GM21515 (cell line): ENCODE measurements around the gene EML2.
"Not testable (repeated sequence)": the region's sequence is repeated elsewhere in the genome, so short reads cannot be mapped to it uniquely, and the experiment has no call there.

Experiments
- ATAC-seq: cut with Tn5 transposase; IDR thresholded peaks from one replicate; pipeline ENCODE4 v1.9.1; 2021; ENCODE audit not compliant: unreplicated experiment

EML2 gene

DNA sequence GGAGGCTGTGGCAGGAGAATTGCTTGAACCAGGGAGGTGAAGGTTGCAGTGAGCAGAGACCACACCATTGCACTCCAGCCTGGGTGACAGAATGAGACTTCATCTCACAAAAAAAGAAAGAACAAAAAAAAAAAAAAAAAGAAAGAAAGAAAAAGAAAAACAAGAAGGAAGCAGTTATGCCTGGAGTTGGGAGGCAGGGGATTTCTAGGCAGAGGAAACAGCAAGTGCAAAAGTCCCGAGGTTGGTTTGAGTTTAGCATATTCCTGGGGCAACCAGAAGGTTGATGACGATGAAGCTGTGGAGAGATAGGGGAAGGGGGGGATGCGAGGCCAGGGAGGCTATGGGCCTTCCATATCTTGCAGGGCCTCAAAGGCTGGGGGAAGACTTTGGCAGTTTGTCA is 11.5 kb upstream of the EML2 start:
- ATAC-seq: no peak

- no peak for ATAC-seq
These were observed 7.1 kb upstream of the EML2 start for GRCh38 chr19:45646345-45646698.

DNA sequence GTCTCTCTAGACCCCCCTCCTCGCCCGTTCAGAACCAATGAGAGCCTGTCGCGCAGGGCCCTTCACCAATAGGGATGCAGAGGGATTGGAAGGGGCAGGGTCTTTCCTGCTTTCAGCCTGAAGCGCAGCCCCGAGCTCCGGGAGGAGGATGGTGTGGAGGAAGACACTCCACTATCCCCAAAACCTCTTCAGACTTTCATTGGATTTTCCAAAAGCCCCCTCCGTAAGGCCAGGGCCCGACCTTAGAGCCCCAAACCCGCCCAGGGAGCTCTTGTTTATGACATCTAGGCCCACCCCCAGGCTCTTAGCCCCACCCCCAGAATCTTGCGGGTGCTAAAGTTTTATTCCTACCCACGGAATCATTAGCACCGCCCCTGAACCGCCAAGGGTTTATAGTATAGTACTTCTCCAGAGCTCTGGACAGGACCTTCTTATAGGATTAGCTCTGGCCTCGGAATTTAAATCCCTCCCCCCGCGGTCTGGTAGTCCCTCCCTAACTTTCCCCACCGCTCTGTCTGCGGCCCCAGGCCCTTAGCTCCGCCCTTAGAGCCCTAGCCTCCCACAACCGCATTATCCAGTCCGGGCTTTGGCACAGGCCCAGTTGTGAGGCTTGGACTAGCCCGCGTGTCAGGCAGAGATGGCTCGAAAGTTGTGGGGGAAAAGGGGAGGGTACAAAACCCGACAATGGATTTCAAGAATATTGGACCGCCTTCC is 6.6 kb upstream of the EML2 start:
- peak; percentile 32 for ATAC-seq

DNA sequence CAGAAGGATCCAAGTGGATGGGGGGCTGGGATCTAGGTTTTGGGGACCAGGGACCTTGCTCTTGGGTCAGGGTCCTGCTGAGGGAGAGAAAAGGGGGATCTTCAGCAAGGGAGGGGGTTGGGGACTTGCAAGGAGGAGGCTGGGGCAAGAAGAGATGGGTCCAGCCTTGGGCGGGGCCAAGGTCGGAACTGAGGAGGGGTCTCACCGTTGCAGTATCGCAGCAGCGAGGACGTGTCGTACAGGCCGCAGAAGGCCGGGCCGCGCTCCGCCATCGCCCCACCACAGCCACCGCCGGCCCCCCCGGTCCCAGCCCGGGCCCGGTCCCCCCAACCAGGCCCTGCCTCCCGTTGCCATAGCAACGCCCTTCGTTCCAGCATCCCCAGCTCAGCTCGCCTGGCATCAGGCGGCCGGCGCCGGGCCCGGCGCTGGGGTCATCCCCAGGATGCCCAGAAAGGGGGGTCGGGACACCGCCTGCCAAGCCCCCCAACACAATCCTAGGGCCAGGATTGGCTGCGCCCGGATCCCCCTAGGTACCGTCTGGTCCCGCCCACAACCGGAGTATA is 6.0 kb upstream of the EML2 start:
- ATAC-seq: no peak

DNA sequence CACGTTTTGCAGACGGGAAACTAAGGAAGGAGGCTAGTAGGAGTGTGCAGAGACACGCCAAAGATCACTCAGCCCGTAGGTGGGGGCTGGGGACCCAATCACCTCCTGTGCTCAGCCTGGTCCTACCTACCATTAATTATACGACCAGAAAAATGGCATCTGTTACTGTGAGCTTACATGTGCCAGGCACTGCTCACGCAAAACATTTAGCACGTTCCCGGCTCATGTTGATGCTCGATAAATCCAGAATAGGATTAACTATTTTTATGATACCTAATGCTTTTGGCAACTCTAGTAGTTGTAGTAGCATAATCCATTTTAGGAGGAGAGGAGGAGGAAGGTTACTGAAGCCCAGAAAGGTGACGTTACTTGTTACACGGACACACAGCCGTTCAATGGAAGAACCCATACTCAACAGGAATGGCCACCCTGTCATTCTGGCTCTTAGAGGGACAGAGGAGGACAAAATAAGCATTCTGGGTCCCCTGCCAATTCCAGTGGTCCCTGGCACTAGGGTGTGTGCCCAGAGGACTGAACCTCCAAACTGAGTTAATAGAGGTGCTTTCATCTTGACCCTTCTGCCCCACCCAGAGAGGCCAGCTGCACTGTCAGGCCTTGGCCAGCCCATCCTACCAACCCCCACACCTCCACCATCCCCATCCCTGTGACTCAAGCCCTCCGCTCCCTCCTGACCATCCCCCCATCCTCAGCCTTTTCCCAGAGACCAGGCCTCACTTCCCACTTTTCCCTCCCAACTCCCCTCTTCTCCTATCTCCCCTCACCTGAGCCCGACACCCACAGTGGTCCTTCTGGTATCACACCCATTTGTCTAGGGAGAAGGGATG is 5.0 kb upstream of the EML2 start:
- no peak for ATAC-seq

DNA sequence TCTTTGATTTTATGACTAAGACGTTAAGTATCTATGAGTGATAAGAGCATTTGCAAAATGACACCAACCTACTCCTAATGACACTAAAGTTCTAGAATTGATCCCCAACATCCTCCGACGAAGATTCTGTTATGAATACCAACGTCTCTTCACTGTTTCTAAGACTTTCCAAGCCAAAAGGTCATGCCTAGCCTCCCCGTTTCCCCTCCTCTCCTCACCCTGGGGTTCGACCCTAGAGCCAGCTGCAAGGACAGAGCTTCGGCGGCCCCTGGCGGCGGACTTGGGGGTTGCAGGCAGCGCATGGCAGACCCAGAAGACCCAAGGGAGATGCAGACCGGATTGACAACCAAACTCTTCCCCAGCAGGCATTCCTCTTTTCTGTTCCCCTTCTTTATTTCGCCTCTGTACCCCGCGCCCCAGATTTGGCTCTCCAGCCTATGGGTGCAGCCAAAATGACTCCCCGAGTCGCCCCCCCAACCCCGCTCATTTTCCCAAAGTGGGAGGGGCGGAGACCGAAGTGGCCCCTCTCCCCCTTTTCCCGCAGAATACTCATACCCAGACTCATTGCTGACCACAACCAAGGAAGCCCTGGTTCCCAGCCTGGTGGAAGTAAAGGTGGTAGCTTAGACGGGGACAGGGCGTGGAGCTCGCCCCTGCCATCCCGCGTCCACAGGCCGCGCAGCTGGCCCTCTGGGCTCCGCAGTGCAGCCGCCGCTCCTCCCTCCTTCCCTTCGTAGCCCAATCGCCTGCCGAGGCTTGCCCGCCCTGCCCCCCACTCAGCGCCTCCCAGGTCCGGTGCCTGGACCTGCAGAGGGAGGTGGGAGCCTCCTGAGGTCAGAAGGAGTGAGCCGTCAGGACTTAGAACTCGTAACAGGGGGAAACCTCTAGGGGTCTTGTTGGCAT is 4.1 kb upstream of the EML2 start:
- peak; percentile 33 for ATAC-seq

GRCh38 chr19:45641274-45642105 is 2.3 kb upstream of the EML2 start:
- peak; percentile 27 for ATAC-seq

DNA sequence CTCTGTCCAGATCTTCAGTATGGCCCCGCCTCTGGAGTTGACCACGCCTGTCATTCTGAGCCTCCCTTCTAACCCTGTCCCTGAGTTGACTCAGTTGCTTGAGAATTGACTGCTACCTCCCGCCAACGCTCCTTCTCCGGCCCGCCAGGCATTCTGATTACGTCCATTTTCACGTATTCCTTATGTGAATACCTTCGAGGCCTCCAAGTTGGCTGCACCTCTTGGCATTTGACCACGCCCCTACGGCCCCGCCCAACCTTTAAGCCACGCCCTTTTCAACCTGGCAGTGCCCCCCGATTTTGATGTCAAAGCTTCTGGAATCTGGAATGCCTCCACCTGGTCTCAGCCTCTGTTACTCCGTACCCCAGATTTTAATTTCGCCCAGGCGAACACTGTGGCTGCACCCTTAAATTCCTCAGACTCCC is 1.7 kb upstream of the EML2 start:
- ATAC-seq: no peak

DNA sequence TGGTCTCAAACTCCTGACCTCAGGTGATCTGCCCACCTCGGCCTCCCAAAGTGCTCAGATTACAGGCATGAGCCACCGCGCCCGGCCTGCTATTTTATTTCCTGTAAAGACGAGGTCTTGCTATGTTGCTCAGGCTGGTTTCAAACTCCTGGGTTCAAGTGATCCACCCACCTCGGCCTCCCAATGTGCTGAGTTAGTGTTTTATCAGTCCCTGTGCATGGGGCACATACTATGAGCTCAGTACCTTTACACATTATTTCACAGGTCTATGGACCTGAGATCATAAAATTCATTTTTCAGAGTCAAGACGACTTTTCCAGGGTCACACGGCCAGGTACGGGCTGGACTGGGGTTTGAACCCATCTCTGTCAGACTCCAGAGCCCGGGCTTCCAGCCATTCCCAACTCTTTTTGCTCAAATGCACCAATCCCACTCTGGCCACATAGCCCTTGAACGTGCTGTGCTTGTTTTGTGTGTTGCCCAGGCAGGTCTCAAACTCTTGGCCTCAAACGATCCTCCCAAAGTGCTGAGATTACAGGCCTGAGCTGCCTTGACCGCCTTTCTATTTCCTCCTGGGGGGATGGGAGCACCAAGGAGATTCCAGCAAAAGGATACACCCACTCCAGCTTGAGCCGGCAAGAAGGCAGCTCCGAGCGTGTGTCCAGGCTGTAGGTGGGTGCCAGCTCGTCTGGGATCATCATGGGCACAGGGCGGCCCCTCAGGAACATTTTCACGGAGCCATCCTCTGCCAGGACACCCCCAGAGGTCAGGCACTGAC is 1.1 kb downstream of the EML2 start:
- ATAC-seq: no peak

- no peak for ATAC-seq
These were observed 2.3 kb downstream of the EML2 start for GRCh38 chr19:45636902-45637301.

GRCh38 chr19:45636275-45636674 is 2.9 kb downstream of the EML2 start:
- no peak for ATAC-seq

DNA sequence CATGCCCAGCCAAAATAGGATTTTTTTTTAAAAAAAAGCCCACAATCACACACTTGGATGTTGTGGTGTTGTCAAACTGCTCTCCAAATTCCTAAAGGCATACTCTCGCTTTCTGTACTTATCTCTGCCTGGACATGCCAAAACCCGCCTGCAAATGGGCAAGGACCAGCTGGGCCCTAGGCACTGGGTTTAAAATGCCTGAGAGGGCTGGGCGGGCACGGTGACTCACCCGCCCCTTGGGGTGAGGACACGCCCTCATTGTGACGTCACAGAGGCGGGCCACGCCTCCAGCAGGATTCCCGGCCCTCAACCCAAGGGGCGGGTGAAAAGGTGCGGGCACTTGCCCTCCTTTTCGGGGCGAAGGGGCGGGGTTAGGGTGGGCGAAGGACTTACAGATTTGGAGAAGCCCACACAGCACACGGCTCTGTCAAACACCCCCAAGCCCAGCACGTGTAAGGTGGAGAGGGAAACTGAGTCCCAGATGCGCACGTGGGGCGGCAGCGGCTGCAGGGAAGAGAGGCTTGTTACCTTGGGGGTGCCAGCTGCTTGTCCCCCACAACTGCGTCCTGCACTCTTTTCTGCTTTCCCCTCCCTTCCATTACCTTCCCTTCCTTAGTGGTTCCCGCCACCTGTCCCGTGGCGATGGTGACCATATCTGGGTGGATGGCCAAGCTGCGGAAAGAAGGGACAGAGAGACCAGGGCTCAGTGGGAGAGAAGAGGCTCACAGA is 6.6 kb downstream of the EML2 start:
- ATAC-seq: no peak

DNA sequence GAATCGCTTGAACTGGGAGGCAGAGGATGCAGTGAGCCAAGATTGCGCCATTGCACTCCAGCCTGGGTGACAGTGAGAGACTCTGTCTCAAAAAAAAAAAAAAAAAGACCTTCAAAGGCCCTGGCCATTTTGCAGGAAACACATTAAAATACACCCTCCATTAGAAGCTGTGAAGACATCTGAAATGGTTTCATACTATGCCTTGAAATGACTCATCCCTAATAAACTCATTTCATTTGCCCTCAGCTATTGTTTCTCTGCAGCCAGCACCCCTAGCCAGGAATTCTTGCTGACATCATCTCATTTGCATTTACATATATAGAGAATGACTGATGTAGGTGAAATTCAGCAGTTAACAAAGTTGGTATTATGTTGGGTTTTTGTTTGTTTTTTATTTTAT is 8.7 kb downstream of the EML2 start:
- no peak for ATAC-seq

- no peak for ATAC-seq
These were observed 9.5 kb downstream of the EML2 start for GRCh38 chr19:45629704-45630103.

DNA sequence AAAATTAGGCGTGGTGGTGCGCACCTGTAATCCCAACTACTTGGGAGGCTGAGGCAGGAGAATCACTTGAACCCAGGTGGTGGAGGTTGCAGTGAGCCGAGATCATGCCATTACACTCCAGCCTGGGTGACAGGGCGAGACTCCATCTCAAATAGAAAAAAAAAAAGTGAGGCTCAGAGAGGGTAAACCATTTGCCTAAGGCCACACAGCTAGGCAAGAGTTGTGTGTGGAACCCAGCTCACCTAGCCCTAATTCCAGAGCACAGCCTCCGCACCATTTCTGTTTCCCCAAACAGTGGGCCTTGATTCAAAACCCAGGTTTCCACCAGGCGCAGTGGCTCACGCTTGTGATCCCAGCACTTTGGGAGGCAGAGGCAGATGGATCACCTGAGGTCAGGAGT is 11.0 kb downstream of the EML2 start:
- ATAC-seq: not testable (repeated sequence)

GRCh38 chr19:45623984-45624383 is 15.2 kb downstream of the EML2 start:
- no peak for ATAC-seq

DNA sequence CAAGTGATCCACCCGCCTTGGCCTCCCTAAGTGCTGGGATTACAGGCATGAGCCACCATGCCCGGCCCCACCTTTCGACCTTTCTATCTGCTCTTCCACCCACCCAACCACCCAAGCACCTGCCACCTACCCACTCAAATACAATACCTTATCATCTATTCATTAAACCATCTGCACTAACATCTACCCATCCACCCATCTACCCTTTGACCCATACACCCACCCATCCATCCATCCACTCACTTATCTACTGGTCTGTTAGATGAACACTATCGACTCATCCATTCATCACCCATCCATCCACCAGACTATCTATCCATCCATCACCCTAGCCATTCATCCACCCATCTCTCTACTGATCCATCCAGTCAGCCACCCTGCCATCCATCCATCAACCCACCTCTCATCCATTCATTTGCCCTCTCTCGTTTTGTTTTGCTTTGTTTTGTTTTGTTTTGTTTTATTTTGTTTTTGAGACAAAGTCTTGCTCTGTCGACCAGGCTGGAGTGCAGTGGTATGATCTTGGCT is 17.2 kb downstream of the EML2 start:
- no peak for ATAC-seq

DNA sequence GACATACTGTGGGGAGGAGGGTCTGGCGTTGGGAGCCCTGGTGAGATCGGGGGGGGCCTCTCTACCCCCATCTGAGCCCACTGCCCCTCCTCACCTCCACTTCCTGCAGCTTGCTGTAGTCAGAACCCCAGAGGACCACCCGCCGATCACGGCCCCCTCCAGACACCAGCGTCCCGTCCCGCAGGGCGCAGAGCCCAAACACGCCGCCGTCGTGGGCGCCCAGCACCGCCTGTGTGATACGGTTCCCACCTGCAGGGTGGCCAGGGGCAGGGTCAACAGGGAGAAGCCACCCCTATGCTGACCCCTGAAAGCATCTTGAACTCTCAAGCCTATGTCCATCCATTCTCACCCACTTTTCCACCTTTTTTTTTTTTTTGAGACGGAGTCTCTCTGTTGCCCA is 17.8 kb downstream of the EML2 start:
- ATAC-seq: no peak

DNA sequence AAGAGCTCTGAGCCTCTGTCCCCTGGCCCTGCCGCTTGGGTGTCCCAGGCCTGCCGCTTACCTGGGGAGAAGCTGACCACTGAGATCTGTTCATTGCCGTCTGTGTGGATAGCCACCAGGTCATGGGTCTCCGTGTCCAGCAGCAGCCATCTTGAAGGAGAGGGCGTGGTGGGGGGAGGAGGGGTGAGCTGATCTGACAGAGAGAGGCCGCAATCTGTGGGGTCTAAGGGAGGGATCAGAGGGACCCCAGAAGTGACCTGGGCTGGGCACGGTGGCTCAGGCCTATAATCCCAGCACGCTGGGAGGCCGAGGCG is 22.5 kb downstream of the EML2 start:
- ATAC-seq: no peak
